ENCODE results near the gene TRAF2. TPM values are rescaled to one million over a fixed set of nuclear protein-coding genes. Genes with fewer than 3 reads are reported as not detected.

The TRAF2 gene
- total RNA-seq, 4 donors from 2014 or later: 8.6 to 16.1 (median 10.5) TPM

DNA sequence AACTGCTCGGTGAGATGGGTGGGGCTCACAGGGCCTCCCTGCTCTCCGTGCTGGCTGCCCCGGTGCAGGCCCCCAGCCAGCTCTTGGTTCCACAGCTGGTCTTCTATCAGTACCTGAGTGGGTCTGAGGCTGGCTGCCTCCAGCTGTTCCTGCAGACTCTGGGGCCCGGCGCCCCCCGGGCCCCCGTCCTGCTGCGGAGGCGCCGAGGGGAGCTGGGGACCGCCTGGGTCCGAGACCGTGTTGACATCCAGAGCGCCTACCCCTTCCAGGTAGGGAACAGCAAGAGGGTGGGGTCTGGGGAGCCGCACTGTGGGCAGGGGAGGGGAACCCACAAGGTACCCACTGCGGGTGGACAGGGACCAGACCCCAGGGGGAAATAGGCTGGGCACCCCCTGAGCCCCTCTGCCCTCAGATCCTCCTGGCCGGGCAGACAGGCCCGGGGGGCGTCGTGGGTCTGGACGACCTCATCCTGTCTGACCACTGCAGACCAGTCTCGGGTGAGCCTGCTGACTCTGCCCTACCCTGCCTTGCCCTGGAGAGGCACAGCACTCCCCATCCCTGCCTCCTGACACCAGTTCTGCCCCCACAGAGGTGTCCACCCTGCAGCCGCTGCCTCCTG lies 31.4 kb upstream of the TRAF2 start:
- H3K4me1 ChIP-seq: peaks cover 36% of the 10 kb centered on the region
- 69% methylated on average over 8 of the region's 23 CpGs for WGBS

DNA sequence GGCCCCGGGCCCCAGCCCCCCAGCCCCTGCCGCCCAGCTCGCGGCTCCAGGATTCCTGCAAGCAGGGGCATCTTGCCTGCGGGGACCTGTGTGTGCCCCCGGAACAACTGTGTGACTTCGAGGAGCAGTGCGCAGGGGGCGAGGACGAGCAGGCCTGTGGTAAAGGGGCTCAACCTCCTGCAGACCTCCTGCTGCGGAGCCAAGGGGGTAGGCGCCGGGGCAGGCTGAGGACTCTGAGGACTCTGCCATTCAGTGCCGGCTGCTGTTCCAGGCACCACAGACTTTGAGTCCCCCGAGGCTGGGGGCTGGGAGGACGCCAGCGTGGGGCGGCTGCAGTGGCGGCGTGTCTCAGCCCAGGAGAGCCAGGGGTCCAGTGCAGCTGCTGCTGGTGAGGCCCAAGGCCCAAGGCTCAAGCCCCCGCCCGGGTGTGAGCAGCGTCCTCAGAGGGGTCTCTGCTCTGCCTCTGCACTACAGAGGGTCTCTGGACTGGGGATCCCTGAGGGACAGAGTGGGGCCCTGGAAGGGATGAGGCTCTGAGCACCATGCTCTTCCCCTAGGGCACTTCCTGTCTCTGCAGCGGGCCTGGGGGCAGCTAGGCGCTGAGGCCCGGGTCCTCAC lies 30.7 kb upstream of the TRAF2 start:
- no peak overlapping the region for H3K4me3 ChIP-seq
- H3K9me3 ChIP-seq: no peaks in the 10 kb centered on the region
- 87% methylated on average over 3 of the region's 26 CpGs for WGBS
- peaks cover 8% of the 10 kb centered on the region for H3K36me3 ChIP-seq
- TF ChIP-seq POLR2AphosphoS5 (IDR thresholded peaks at IDR 0.05) (no peak), POLR2A (IDR thresholded peaks at IDR 0.05) (no peak), EP300 (IDR thresholded peaks at IDR 0.05) (no peak)
- TF ChIP-seq, protein P1, sequence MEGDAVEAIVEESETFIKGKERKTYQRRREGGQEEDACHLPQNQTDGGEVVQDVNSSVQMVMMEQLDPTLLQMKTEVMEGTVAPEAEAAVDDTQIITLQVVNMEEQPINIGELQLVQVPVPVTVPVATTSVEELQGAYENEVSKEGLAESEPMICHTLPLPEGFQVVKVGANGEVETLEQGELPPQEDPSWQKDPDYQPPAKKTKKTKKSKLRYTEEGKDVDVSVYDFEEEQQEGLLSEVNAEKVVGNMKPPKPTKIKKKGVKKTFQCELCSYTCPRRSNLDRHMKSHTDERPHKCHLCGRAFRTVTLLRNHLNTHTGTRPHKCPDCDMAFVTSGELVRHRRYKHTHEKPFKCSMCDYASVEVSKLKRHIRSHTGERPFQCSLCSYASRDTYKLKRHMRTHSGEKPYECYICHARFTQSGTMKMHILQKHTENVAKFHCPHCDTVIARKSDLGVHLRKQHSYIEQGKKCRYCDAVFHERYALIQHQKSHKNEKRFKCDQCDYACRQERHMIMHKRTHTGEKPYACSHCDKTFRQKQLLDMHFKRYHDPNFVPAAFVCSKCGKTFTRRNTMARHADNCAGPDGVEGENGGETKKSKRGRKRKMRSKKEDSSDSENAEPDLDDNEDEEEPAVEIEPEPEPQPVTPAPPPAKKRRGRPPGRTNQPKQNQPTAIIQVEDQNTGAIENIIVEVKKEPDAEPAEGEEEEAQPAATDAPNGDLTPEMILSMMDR (IDR thresholded peaks at IDR 0.05): no peak
- H3K27me3 ChIP-seq: no peaks in the 10 kb centered on the region
- H3K4me1 ChIP-seq: peaks cover 30% of the 10 kb centered on the region
- H3K27ac ChIP-seq: no peak overlapping the region
- peak in 1 of 2 donors; percentile 65 for DNase-seq (ENCODE audit: low spot score in 2 of 2)

More for the DNA sequence above, 31.4 kb upstream of the TRAF2 start:
- peaks cover 5% of the 10 kb centered on the region for H3K36me3 ChIP-seq
- TF ChIP-seq EP300 (IDR thresholded peaks at IDR 0.05) (no peak), POLR2A (IDR thresholded peaks at IDR 0.05) (no peak), POLR2AphosphoS5 (IDR thresholded peaks at IDR 0.05) (no peak)
- TF ChIP-seq, protein P1 (IDR thresholded peaks at IDR 0.05): no peak
- peak in 1 of 2 donors; percentile 55 for DNase-seq (ENCODE audit: low spot score in 2 of 2)
- no peaks in the 10 kb centered on the region for H3K27me3 ChIP-seq
- H3K27ac ChIP-seq: no peak overlapping the region
- no peaks in the 10 kb centered on the region for H3K9me3 ChIP-seq
- H3K4me3 ChIP-seq: no peak overlapping the region

DNA sequence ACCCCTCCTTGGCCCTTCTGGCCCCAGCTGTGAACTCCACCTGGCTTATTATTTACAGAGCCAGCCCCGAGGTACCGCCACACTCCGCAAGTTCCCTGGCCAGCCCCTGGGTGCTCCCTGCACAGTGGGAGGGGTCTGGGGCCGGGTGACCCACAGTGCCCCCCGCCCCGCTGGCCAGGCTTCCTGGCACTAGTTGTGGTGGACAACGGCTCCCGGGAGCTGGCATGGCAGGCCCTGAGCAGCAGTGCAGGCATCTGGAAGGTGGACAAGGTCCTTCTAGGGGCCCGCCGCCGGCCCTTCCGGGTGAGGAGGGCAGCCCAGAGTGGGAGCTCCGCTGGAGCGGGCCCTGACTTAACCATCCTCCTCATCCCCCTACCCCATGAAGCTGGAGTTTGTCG lies 30.2 kb upstream of the TRAF2 start:
- TF ChIP-seq, protein P1 (IDR thresholded peaks at IDR 0.05): no peak
- TF ChIP-seq EP300 (IDR thresholded peaks at IDR 0.05) (no peak), POLR2A (IDR thresholded peaks at IDR 0.05) (no peak), POLR2AphosphoS5 (IDR thresholded peaks at IDR 0.05) (no peak)
- Histone ChIP-seq H3K9me3 (no peaks in the 10 kb centered on the region), H3K27ac (no peak overlapping the region), H3K4me3 (no peak overlapping the region), H3K36me3 (peaks cover 11% of the 10 kb centered on the region), H3K4me1 (peaks cover 27% of the 10 kb centered on the region), H3K27me3 (no peaks in the 10 kb centered on the region)
- DNase-seq (ENCODE audit: low spot score in 2 of 2): peak in 1 of 2 donors; percentile 53
- WGBS: 80% methylated on average over 3 of the region's 15 CpGs

DNA sequence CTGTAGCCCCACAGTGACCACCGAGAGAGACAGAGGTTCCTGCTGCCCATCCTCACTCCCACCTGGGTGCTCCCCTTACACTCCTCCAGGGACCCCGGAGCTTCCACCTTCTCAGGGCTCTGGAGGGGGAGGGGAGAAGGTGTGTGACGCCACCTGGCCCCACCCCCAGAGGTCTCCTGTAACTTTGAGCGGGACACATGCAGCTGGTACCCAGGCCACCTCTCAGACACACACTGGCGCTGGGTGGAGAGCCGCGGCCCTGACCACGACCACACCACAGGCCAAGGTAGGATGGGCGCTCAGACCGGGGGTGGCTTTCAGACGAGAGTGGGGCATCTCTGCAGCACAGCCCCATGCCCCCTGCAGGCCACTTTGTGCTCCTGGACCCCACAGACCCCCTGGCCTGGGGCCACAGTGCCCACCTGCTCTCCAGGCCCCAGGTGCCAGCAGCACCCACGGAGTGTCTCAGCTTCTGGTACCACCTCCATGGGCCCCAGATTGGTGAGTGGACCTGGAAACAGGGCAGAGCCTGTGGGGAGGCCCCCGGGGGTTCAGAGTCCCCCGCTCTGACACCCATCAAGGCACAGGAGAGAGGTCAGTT lies 29.7 kb upstream of the TRAF2 start:
- no peaks in the 10 kb centered on the region for H3K27me3 ChIP-seq
- H3K36me3 ChIP-seq: peaks cover 13% of the 10 kb centered on the region
- H3K27ac ChIP-seq: no peak overlapping the region
- 83% methylated on average over 2 of the region's 14 CpGs for WGBS
- peak in 1 of 2 donors; percentile 63 for DNase-seq (ENCODE audit: low spot score in 2 of 2)
- H3K9me3 ChIP-seq: no peaks in the 10 kb centered on the region
- TF ChIP-seq, protein P1 (IDR thresholded peaks at IDR 0.05): no peak
- TF ChIP-seq POLR2A (IDR thresholded peaks at IDR 0.05) (no peak), POLR2AphosphoS5 (IDR thresholded peaks at IDR 0.05) (no peak), EP300 (IDR thresholded peaks at IDR 0.05) (no peak)
- no peak overlapping the region for H3K4me3 ChIP-seq
- H3K4me1 ChIP-seq: peaks cover 27% of the 10 kb centered on the region

DNA sequence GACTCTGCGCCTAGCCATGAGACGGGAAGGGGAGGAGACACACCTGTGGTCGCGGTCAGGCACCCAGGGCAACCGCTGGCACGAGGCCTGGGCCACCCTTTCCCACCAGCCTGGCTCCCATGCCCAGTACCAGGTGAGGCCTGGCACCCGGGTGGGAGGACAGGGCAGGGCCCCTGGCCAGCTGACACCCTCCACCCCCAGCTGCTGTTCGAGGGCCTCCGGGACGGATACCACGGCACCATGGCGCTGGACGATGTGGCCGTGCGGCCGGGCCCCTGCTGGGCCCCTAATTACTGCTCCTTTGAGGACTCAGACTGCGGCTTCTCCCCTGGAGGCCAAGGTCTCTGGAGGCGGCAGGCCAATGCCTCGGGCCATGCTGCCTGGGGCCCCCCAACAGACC lies 29.1 kb upstream of the TRAF2 start:
- H3K27ac ChIP-seq: no peak overlapping the region
- peaks cover 18% of the 10 kb centered on the region for H3K36me3 ChIP-seq
- H3K9me3 ChIP-seq: no peaks in the 10 kb centered on the region
- peaks cover 27% of the 10 kb centered on the region for H3K4me1 ChIP-seq
- no peak overlapping the region for H3K4me3 ChIP-seq
- no peaks in the 10 kb centered on the region for H3K27me3 ChIP-seq
- no peak for TF ChIP-seq POLR2A (IDR thresholded peaks at IDR 0.05)
- WGBS: no CpG with 5 or more reads among the region's 19 CpGs
- DNase-seq (ENCODE audit: low spot score in 2 of 2): no peak
